ENCODE measurements around the gene HNRNPH3. TPM values are rescaled to one million over a fixed set of nuclear protein-coding genes. Genes with fewer than 3 reads are reported as not detected.

HNRNPH3 gene, protein sequence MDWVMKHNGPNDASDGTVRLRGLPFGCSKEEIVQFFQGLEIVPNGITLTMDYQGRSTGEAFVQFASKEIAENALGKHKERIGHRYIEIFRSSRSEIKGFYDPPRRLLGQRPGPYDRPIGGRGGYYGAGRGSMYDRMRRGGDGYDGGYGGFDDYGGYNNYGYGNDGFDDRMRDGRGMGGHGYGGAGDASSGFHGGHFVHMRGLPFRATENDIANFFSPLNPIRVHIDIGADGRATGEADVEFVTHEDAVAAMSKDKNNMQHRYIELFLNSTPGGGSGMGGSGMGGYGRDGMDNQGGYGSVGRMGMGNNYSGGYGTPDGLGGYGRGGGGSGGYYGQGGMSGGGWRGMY
- 100 to 1,000 TPM in 1 of 3 donors, 10 to 100 TPM in 2; 71.7 to 107 (median 85.5) TPM for polyA plus RNA-seq

GRCh38 chr10:68331455-68332258 lies at the start of gene HNRNPH3:
HNRNPH3 (plus strand) TSS chr10:68332064; CDS start chr10:68337222, 5,158 bp downstream.
- Mint-ChIP-seq H3K9me3 (no peaks in the 10 kb centered on the region), H3K27ac (peak within 1 kb of the TSS; percentile 97 to 99 (median 99)), H3K4me1 (peaks cover 49 to 52% of the 10 kb centered on the region in 2 donors), H3K36me3 (no peaks in the 10 kb centered on the region), H3K4me3 (peak within 1 kb of the TSS; percentile 98 to 100 (median 100)), H3K27me3 (ENCODE audit: low read depth in 3 of 3) (peaks cover 4 to 18% (median 16%) of the 10 kb centered on the region in 3 donors)
- DNase-seq: peak; percentile 98 to 99 (median 99)

GRCh38 chr10:68284062-68285001 lies 47.5 kb upstream of the HNRNPH3 start:
- H3K4me1 Mint-ChIP-seq: no peaks in the 10 kb centered on the region
- peaks cover 0 to 3% (median 0%) of the 10 kb centered on the region in 3 donors for H3K36me3 Mint-ChIP-seq
- H3K27me3 Mint-ChIP-seq (ENCODE audit: low read depth in 3 of 3): no peaks in the 10 kb centered on the region
- no peak overlapping the region for H3K27ac Mint-ChIP-seq
- no peaks in the 10 kb centered on the region for H3K9me3 Mint-ChIP-seq
- H3K4me3 Mint-ChIP-seq: no peak overlapping the region
- no peak for DNase-seq

DNA sequence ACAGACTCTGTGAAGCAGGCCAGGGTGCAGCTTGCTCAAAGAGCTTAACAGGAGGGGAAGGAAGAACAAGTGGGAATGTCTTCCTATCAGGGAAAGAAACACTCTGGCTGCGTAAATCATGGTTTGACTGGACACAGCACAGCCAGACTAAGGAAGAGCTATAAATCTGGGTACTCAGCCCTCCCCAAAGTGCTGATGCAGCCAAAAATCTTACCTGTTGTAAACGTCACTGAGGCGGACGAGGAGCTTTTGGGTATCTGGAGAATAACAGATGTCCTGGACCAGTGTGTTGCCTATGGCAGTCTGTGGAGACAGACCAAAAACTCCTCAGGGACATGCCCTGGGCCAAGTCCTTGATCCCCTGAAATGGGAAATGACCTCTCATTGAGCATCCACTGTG lies 43.1 kb upstream of the HNRNPH3 start:
- no peak for DNase-seq
- Mint-ChIP-seq H3K36me3 (peaks cover 0 to 3% (median 0%) of the 10 kb centered on the region in 3 donors), H3K4me3 (no peak overlapping the region), H3K27me3 (ENCODE audit: low read depth in 3 of 3) (no peaks in the 10 kb centered on the region), H3K4me1 (no peaks in the 10 kb centered on the region), H3K9me3 (no peaks in the 10 kb centered on the region), H3K27ac (no peak overlapping the region)

DNA sequence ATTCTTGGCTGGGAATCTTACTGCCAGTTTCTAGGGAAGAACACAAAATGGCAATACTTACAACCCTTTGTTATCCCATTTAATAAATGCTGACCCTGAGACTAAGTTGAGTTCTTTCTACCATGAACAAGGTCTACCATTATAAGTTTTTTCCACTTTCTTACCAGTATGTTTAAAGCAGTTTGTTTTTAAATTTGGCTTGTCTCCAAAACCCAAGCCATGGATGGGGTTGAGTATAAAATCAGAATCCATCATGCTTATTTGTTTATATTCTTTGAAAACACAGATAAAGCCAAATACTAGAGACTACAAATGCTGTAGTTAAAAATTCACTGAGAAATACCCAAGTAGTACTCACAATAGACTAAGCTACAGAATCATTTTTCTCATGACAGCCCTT lies 41.1 kb upstream of the HNRNPH3 start:
- no peak overlapping the region for H3K27ac Mint-ChIP-seq
- no peak overlapping the region for H3K4me3 Mint-ChIP-seq
- no peaks in the 10 kb centered on the region for H3K9me3 Mint-ChIP-seq
- DNase-seq: no peak
- H3K36me3 Mint-ChIP-seq: peaks cover 0 to 3% (median 0%) of the 10 kb centered on the region in 3 donors
- H3K27me3 Mint-ChIP-seq (ENCODE audit: low read depth in 3 of 3): no peaks in the 10 kb centered on the region
- H3K4me1 Mint-ChIP-seq: no peaks in the 10 kb centered on the region

- DNase-seq: no peak
- H3K27me3 Mint-ChIP-seq (ENCODE audit: low read depth in 3 of 3): peaks cover 0 to 2% (median 0%) of the 10 kb centered on the region in 3 donors
- H3K36me3 Mint-ChIP-seq: no peaks in the 10 kb centered on the region
- no peaks in the 10 kb centered on the region for H3K4me1 Mint-ChIP-seq
- H3K27ac Mint-ChIP-seq: no peak overlapping the region
- H3K9me3 Mint-ChIP-seq: no peaks in the 10 kb centered on the region
- H3K4me3 Mint-ChIP-seq: no peak overlapping the region
These were observed 34.8 kb upstream of the HNRNPH3 start for GRCh38 chr10:68296843-68297663.

GRCh38 chr10:68301301-68301700 lies 30.6 kb upstream of the HNRNPH3 start:
- H3K9me3 Mint-ChIP-seq: no peaks in the 10 kb centered on the region
- no peak overlapping the region for H3K27ac Mint-ChIP-seq
- no peak overlapping the region for H3K4me3 Mint-ChIP-seq
- DNase-seq: no peak
- H3K36me3 Mint-ChIP-seq: no peaks in the 10 kb centered on the region
- H3K4me1 Mint-ChIP-seq: no peaks in the 10 kb centered on the region
- H3K27me3 Mint-ChIP-seq (ENCODE audit: low read depth in 3 of 3): peaks cover 0 to 2% (median 0%) of the 10 kb centered on the region in 3 donors

DNA sequence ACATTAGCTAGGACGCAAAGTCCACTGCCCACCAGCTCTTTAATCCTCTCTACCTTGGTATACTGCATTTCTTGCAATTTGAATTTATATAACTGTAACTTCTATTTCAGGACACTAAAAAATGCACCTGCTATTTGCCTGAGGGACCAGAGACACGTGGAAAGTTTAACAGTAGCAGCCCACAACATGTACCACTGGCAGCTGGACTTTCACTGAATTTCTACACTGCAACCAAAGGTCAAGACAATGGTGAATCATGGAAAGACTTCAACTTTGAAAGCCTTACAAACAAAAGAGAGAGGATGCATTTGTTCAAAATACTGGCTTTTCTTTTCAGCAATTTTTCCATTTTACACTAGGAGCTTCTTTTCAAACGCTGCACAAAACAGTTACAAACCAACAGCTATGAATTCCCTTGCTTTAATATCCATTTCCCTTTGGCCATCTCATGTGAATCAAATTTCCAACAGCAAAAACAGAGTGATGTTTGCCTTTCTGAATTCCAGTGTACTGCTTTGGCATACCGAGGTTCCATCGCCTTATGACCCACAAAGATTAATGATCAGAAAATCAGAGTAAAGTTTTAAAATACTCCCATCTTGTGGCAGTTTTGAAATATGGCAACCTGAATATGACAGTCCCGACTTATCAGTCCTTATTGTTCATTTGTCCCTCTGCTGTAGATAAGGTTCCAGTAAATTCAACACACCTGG lies 29.9 kb upstream of the HNRNPH3 start:
- no peaks in the 10 kb centered on the region for H3K4me1 Mint-ChIP-seq
- no peaks in the 10 kb centered on the region for H3K36me3 Mint-ChIP-seq
- H3K27ac Mint-ChIP-seq: no peak overlapping the region
- peaks cover 0 to 2% (median 0%) of the 10 kb centered on the region in 3 donors for H3K27me3 Mint-ChIP-seq (ENCODE audit: low read depth in 3 of 3)
- DNase-seq: peak in 2 of 3 donors; percentile 8 to 13
- H3K4me3 Mint-ChIP-seq: no peak overlapping the region
- H3K9me3 Mint-ChIP-seq: no peaks in the 10 kb centered on the region

DNA sequence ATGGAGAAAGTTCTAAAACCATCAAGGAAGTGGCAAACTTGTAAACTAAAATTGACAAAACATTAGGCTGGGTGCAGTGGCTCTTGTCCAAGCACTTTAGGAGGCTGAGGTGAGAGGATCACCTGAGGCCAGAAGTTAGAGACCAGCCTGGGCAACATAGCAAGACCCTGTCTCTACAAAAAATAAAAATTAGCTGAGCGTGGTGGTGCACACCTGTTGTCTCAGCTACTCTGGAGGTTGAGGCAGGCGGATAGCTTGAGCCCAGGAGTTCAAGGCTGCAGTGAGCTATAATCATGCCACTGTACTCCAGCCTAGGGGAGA lies 29.4 kb upstream of the HNRNPH3 start:
- DNase-seq: no peak
- Mint-ChIP-seq H3K9me3 (no peaks in the 10 kb centered on the region), H3K27ac (no peak overlapping the region), H3K27me3 (ENCODE audit: low read depth in 3 of 3) (peaks cover 0 to 2% (median 0%) of the 10 kb centered on the region in 3 donors), H3K4me1 (no peaks in the 10 kb centered on the region), H3K4me3 (no peak overlapping the region), H3K36me3 (no peaks in the 10 kb centered on the region)

DNA sequence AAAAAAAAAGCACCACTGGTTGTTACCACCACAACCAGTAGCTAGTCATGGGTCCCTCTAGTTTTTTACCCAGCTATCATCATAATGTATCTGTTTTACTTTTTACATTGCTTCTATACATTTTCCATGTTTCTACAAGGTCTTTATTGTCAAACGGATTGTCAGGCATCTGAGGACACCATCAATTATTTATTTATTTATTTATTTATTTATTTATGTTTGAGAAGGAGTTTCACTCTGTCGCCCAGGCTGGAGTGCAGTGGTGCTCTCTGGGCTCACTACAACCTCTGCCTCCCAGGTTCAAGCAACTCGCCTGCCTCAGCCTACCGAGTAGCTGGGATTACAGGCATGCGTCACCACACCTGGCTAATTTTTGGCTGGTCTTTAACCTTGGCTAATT lies 29.0 kb upstream of the HNRNPH3 start:
- H3K27ac Mint-ChIP-seq: no peak overlapping the region

DNA sequence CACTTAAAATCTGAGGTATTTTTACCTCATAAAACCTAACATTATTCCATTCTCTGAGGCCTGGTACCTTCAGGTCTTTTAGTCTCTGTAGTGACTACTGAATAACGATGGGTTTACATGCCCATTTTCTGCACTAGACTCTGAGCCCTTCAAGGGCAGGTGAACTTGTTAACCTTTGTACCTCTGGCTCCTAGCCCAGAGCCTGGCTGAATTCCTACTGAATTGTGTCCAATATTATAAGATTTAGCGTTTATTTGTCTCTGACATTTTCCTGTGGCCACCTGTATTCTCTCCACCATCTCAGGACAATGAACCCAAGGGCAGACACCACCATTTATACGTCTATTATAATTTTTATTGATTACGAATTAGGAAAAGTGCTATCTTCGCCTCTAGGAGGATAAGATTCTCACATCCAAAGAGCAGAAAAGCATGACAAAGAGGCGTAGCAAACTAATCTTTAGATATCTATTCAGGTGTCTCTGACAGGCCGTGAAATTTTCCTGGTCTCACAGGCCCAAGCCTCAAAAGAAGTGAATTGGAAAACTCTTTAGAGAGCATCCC lies 27.9 kb upstream of the HNRNPH3 start:
- H3K36me3 Mint-ChIP-seq: no peaks in the 10 kb centered on the region
- H3K9me3 Mint-ChIP-seq: no peaks in the 10 kb centered on the region
- H3K4me3 Mint-ChIP-seq: no peak overlapping the region
- H3K27me3 Mint-ChIP-seq (ENCODE audit: low read depth in 3 of 3): no peaks in the 10 kb centered on the region
- no peak for DNase-seq
- no peaks in the 10 kb centered on the region for H3K4me1 Mint-ChIP-seq
- H3K27ac Mint-ChIP-seq: no peak overlapping the region

More for the DNA sequence above, 29.0 kb upstream of the HNRNPH3 start:
- Mint-ChIP-seq H3K9me3 (no peaks in the 10 kb centered on the region), H3K27me3 (ENCODE audit: low read depth in 3 of 3) (peaks cover 0 to 2% (median 0%) of the 10 kb centered on the region in 3 donors), H3K4me1 (no peaks in the 10 kb centered on the region), H3K36me3 (no peaks in the 10 kb centered on the region), H3K4me3 (no peak overlapping the region)
- no peak for DNase-seq

DNA sequence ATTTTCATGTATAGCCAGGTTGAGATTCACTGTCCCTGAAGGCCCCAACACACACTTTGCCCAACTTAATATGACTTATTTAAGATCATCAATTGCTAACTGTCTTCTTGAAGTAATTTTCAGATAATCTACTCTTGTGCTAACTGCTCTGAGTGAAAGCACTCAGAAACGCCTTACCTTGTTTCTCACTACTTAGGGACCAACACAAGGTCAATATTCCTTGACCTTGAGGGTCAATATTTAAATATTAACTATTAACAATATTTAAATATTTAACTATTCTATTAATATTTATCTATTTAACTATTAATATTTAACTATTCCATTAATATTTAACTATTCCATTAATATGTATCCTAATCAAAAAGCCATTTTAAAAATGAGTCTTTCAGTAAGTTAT lies 26.0 kb upstream of the HNRNPH3 start:
- no peaks in the 10 kb centered on the region for H3K36me3 Mint-ChIP-seq
- no peaks in the 10 kb centered on the region for H3K4me1 Mint-ChIP-seq
- H3K4me3 Mint-ChIP-seq: no peak overlapping the region
- H3K9me3 Mint-ChIP-seq: no peaks in the 10 kb centered on the region
- H3K27ac Mint-ChIP-seq: no peak overlapping the region
- DNase-seq: no peak
- H3K27me3 Mint-ChIP-seq (ENCODE audit: low read depth in 3 of 3): no peaks in the 10 kb centered on the region

DNA sequence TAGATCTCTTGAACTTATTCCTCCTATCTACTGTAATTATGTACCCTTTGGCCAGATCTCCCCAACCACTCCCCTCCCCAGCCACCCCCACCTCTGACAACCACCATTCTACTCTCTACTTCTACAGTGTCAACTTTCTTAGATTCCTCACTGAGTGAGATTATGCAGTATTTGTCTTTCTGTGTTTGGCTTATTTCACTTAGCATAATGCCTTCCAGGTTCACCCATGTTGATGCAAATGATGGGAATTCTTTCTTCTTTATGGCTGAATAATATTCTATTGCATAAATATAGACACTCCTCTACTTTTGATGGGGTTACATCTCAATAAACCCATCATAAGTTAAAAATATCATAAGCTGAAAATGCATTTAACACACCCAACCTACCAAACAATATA lies 21.3 kb upstream of the HNRNPH3 start:
- Mint-ChIP-seq H3K27me3 (ENCODE audit: low read depth in 3 of 3) (no peaks in the 10 kb centered on the region), H3K4me1 (peaks cover 0 to 4% of the 10 kb centered on the region in 2 donors), H3K27ac (no peak overlapping the region), H3K4me3 (no peak overlapping the region), H3K9me3 (peaks cover 0 to 1% (median under 1%) of the 10 kb centered on the region in 6 donors), H3K36me3 (peaks cover 0 to under 1% (median 0%) of the 10 kb centered on the region in 3 donors)
- no peak for DNase-seq
